Hepatocyte (in vitro differentiated cells): Measurements from ENCODE around the gene TMEM184C.

ENCODE experiments used
- CTCF ChIP-seq: fragments of 200-600 bp; sonication (generic); IDR thresholded peaks from 2 replicates; pipeline ENCODE4 v1.5.1; 2016; ENCODE audit warnings: antibody characterized with exemption, mild to moderate bottlenecking; ENCODE audit not compliant: poor library complexity
- EZH2phosphoT487 ChIP-seq: fragments of 200-600 bp; sonication (generic); IDR thresholded peaks from one replicate; pipeline ENCODE4 v1.6.1; 2018; ENCODE audit warnings: antibody characterized with exemption, mild to moderate bottlenecking, low read depth, moderate library complexity; ENCODE audit not compliant: unreplicated experiment, severe bottlenecking

- TF ChIP-seq CTCF (no peak), EZH2phosphoT487 (no peak)
Measured at GRCh38 chr4:147576084-147576483, 41.1 kb upstream of the TMEM184C start.
